ENCODE data around the gene DNM1.
"Not testable (repeated sequence)": the region's sequence is repeated elsewhere in the genome, so short reads cannot be mapped to it uniquely, and the experiment has no call there.

DNM1 gene

DNA sequence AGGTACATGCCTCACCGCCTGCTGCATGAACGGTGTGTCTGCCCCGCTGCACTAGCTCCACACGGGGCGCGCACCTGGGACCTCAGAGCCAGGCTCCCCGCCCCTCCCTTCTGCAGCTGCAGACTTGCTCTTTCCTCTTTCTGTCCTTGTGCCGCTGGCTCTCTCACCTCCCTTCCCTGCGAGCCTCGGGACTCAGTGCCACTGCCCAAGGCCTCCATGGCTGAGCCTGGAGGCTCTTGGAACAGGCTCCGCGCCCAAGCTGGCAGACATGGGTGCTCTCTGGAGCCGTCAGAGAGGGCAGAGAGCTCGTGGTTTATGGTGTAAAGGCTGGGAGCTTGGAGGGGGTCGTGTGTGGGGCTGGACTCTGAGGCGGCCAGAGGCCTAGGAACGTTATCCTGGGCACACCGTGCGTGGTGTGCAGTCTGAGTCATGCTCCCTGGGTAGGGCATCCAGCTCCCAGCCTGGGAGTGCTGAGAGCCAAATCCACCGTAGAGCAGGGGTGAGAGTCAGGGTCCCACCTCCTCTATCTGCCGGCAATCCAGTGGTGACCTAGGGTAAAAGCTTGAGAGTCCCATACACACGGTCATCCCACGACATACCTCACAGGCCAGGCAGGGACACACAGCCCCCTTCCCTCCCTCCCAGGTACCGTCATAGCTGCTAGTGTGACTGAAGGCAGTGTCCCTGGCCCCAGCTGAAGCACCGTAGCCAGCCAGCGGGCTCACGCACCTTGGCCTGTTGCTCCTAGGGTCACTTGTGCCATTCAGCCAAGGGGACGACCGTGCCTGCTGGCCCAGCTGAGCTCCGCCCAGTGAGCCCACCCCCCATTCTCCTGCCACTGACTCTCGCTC is 50.2 kb downstream of the DNM1 start:
- no peak for DNase-seq

DNA sequence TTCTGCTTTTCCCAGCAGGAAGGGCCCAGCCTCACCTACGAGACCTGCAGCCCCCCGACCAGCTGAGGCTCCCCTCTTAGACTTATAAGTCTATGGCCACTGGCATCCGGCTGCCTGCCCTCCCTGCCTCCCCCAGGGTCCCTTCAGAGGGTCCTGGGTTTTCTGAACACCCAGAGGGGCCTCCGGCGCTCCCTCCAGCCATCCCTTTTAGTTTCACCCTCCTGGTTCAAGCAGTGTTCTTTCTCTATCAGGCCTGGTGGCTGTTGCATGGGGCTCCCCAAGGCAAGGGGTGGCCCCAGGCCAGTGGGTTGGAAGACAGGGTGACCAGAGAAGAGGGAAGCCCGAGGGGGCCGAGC is 50.8 kb downstream of the DNM1 start:
- DNase-seq = no peak

DNA sequence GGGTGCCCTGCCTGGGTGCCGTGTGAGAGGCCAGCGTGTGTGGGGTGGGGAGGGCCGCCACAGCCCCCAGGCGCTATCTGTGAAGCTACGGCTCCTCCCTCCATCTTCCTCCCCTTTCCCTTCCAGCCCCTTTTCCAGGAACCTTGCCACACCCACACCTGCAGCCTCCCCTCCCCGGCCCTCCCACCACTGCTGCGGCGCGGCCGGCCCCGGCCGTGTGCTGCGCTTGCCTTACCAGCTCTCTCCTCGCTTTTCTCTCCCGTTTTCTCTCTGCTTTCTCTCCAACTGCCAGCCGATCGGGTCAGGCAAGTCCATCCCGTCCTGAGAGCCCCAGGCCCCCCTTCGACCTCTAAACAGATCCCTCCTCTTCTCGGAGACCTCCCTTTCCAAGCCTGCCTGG is 51.2 kb downstream of the DNM1 start:
- DNase-seq = no peak

DNA sequence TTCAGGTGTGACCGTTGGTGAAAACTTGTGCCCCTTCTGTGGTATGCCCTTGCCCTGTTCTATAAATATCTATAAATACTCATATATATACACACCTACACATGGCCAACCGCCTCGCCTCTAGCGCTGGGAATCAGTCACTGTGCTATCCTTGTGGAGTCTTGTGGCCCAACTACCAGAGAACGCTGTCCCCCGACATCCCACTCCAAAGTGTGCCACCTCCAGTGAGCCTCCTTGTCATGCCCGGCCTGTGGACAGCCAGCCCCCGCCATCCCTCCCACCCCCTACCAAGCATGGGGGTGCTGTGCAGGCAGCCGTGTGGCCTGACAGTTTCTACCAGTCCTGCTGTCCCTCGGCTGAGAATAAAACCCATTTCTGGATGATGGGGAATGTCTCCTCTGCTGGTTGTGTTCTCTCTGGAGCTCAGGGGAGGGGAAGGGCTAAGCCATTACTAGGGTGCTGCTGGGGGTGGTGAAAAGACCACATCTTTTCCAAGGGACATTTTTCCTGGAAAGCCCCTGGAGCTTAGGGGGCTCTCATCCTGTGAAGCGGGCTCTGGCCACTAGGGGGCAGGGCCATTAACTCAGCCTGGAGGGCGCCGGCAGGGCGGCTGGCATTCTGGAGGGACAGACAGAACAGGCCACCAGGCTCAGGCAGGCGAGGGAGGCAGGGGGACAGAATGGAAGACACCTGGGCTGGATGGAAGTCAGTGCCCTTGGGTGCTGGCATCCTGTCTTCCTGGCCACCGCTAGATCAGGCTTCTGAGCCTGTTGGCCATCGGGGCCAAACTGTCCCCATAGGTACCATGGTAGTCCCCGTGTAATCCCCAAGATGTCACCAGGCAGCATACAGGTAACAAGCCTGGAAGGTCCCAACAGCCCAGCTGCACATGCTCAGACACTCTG is 51.9 kb downstream of the DNM1 start:
- peak in 2 of 3 experiments; percentile 4 to 48 for DNase-seq

DNA sequence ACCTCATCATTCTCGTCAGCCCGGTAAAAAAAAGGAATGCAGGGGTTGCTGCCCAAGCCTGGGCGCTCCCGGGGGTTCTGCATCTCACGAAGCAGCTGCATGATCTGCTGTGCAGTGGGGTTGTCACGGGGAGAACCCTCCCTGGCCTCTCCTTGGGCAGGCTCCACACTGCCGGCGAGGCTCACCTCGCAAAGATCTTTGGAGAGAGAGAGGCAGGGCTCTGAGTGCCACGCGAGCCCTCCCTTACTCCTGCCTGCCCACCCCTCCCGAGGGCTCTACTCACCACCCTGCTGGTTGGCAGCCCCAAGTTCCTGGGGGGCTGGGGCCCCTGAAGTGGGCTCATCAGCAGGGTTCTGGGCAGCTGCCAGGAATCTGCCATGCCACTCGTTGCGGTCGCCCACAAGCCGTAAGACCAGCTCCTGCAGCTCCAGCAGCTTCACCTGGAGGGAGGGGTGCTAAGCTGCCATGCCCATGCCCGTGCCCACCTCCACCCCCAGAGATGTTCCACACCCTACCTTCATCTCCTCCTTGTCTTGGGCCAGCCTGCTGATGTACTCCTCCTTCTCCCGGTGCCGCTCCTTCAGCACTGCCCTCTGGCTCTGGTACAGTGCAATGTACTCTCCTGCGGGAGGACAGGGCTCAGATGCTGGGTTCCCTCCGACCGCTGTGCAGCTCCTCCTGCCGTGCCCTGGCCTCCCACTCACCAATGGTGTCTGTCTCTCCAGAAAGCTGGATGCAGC is 54.1 kb downstream of the DNM1 start:
- DNase-seq = peak in 1 of 3 experiments; percentile 31

DNA sequence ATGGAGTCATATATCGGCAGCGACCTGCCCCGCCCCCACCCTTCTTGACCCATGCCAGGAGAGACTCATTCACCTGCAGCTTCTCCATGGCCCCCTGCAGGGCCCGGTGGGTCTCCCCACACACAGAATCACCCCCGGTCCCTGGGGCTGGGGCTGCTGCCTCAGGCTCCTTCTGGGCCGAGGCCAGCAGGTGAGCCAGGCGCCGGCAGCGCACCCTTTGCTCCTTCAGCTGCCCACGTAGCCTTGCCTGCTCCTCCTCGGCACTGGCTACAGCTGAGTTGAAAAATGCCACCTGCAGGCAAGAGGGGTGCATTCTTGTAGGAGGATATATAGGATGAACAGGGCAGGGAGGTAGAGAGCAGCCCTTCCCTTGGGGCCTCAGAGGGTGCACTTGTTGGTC is 54.7 kb downstream of the DNM1 start:
- DNase-seq = no peak

DNA sequence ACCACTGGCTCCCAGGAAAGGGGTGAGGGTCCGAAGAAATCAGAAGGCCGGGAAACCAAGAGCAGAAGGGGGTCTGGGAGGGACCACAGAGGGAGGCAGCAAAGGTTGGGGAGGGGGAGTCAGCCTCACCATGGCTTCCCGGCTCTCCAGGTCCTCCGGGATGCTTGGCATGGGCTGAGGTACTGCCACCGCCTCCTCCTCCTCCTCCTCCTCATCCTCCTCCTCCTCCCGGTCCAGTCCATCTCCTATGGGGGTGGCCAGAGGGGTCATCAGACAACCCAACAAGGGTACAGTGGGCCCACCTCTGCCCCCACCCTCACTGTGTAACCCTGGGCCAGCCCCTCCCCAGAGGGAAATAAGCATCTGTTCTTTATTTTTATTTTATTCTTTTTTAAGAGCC is 55.1 kb downstream of the DNM1 start:
- no peak for DNase-seq

DNA sequence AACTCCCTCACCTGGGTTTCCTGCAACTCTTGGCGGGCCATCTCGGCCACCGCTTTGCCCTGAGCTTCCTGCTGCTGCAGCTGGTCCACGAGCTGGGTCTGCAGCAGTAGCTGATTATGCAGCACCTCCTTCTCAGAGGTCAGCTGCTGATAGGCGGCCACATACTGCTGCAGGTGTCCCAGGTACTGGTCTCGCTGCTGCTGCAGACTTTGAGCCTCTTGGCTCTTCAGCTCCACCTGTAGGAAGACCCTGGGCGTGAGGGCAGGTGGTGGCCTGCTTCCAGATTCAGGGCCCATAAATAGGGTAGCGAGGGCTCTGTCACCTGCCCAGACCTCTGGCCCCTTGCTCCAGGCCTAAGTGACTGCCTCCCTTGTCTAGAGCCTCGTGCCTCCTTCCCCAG is 56.0 kb downstream of the DNM1 start:
- DNase-seq = no peak

DNA sequence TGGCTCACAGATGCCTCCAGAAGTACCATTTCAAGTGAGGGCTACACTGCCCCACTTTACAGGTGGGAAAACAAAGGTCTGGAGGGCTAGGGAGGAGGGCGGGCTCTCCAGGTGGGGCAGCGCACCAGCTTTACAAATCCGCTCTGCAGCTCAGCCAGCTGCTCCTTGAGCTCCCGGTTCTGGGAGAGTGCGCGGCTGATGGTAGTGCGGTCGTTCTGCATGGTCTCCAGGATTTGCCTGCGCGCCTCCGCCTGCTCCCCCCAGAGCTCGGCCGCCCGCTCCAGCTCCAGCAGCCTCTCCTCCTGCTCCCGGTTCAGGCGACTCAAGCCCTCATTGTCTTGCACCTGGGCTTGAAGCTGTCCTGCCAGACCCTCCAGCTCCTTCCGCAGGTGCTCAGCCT is 57.2 kb downstream of the DNM1 start:
- no peak for DNase-seq

DNA sequence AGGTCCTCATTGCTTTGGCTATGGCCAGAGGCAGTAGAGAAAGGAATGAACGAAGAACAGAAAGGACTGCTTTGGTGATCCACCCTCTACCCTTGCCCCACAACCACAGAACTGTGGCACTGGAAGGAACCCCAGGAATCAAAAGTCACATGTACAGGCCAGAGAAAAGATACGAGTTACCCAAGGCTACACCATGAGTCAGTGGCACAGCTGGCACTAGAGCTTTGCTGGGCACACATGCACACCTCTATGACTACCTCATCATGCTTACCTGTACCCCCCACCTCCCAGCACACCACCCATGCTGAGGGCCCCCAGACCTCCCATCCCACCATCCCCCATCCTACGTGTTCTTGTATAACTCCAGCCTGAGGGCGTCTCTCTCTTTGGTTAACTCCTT is 59.5 kb downstream of the DNM1 start:
- DNase-seq = no peak

DNA sequence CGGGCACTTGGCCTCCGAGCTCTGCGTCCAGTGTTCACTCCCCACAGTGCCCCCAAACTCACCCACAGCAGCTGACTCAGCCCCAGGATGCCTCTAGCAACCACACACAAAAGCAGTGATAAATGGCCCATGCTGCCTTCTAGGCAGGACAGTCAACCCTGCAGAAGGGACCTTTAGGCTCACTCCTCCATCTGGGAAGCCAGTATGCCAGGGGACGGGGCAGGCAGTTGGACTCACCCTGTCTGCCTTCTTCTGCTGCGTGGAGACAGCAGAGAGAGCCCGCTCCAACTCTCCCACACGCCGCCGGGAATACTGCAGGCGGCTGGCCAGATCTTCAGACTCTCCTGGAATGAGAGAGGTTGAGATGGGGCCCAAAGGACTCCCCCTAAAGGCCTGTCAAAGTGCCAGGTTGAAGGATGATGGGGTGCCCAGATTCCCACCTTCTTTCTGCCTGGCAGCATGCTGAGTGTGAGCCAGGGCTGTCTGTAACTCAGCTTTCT is 62.2 kb downstream of the DNM1 start:
- DNase-seq = no peak

DNA sequence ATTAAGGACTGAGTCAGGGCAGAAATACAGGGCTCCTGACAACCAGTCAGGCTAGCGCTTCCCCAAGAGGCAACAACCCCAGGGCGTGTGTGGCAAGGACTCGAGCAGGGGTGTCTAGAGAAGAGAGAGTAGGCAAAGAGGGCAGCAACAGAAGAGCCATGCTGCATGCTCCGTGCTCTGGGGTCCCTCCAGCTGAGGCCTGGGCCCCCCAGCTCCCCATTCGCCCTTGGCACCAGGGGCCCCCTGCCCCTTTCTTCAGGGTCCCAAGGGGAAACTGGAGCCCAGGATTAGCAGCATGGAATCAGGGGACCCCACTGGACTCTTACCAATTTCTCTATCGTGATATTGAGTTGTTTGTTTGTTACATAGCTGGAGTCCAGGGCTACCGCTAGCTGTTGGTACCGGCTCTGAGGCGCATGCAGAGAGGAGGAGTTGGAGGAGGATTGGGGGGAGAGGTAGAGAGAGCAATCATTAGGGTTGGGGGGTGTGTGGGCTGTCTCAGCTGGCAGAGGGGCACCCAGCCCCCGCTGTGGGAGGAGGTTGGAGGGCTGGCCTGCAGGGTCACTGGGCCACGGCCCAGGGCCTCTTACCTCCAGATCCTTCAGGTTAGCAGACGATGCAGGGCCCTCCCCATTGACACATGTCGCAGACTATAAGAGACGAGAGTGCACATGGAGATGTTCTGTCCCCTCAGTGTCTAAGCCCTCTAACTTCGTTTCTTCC is 63.9 kb downstream of the DNM1 start:
- DNase-seq = no peak

DNA sequence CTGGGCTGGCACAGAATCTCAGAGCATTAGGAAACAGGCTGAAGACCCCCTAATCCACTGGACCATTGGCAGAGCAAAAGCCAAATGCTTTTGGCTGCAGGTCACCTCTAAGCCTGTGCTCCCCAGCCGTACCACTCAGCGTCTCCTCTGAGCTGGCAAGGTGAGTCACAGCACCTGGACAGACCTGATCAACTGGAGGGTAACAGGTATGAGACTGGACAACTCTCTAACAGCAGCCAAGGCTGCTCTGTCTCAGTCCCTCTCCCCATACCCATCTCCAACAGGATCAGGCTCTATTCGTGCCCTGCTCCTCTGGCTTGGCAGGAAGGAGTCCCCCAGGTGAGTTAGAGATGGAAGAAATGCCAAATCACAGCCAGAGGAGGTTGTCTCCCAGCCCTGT is 67.9 kb downstream of the DNM1 start:
- no peak for DNase-seq

DNA sequence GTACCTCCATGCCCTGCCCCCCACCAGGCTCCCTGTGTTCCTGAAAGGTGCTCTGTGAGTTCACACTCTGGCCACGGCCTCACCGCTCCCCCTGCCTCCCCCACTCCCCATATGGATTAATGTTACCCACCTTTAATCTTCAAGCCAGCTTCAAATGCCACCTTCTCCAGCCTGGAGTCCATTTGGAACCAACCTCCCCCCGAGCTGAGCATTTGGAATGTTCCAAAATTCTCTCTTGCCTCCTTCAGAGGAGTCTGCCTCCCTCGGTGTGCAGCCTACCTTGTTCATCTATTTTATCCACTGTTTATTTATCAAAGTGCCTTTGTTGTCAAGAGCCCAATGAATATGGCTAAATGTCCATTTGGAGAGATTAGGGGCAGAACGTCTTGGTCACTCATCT is 68.3 kb downstream of the DNM1 start:
- DNase-seq = no peak

DNA sequence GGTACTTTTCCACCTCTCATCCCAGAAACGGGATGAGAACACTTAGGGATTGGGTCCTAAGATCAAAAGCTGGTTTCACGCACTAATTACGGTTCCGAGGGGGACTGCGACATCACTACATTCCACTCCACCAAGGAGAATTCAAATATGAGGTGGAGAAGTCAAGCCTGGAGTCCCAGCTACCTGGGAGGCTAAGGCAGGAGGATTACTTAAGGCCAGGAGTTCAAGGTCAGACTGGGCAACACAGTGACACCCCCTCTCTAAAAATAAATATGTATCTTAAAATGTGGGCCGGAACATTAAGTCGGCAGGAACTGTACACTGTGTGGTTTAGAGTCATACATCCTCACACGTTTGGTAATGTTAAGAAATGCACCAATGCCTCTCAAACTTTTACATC is 71.1 kb downstream of the DNM1 start:
- DNase-seq = no peak

DNA sequence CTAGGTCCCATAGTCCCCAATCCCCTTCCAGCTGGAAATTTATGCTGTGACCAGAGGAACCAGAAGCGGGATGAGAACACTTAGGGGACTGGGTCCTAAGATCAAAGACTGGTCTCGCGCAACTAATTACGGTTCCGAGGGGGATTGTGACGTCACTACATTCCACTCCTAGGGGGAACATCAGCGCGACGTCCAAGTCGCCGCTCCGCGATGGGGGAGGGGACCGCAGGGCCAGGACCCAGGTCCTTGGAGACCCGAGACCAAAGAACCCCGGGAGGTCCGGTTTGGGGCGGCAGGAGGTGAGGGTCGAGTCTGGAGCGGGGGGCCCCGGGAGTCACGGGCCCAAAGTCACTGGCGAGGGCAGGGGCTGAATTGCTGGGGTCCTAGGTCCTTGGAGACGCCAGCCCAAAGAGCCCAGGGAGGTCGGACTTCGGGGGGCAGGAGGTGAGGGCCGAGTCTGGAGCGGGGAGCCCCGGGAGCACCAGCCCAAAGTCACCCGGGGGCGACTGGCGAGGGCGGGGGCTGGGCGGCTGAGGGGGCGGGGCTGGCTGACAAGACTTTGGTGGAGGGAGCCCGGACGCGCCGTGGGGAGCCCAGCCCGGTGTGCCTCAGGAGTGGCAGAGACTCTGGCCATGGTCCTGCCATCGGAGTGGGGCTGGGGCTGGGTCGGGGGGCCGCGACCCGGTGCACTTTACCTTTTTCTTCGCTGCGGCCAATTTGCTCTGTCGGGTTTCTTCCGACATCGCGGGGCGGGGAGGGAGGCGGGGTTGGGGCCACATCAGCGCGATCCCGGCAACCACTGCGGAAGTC is 72.2 kb downstream of the DNM1 start, which contains the start of gene GOLGA2:
Gene GOLGA2, minus strand, starts transcription at position 810 of the 810 bp plus-strand sequence. Its CDS starts 31 bp downstream, at position 779.
- DNase-seq = peak in 2 of 3 experiments; percentile 57 to 64

DNA sequence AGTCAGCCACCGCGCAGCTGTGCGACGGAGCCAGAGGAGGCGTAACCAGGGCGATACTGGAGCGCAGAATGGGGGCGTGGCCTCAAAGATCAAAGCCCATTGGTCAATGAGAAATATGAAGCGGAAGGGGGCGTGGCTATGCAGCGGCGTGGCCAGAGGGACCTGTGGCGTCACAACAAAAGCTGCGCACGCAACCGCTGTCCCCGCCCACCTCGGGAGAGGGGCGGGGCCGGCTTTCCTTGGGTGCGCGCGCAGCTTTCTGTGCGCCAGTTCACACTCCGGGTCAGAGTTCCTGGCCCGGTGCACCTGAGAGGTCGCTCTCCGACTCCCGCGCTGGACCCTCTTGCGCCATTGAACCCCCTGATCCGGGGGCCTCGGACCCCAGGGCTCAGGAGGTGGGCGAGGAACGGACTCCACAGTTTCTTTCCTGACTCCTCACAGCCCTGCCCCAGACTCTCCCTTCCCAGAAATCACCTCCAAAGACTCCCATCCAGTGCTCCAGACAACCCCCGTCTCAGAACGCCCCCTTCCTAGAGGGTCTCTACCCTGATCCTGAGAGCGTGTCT is 72.9 kb downstream of the DNM1 start, which contains the start of gene SWI5:
Gene SWI5, plus strand, starts transcription at position 269 of the 566 bp plus-strand sequence.
- peak; percentile 97 to 100 (median 99) for DNase-seq

DNA sequence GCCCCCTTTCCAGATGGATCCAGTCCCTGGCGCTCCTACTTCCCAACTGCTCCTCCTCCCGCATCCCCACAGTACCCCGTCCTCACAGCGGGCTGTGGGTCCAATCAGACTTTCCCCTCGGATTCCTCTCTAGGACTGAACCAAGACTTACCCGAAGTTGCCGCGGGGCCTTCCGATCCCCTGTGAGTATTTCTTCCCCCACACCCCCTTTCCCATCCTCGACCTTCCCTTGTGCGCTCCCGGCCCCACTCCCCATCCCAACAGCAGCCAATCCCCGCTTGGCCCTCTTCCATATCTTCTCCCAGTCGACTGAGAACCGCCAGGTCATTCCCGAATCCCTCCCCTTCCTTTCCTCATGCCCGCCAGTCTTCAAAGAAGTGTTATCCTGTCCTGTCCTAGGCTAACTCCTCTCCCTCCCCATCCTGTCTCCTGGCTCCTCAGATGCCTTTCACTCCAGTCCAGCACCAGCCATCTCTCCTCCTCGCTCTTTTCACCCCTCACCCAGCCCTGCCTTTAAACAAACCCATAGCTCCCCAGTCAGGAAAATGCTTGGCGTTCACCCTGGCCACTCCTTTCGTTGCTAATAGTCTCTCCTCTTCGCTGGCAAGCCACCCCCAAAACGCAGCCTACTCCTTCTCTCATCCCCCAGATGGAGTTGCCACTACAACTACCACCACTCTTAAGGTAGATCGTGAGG is 73.5 kb downstream of the DNM1 start:
- DNase-seq = peak in 1 of 3 experiments; percentile 50

DNA sequence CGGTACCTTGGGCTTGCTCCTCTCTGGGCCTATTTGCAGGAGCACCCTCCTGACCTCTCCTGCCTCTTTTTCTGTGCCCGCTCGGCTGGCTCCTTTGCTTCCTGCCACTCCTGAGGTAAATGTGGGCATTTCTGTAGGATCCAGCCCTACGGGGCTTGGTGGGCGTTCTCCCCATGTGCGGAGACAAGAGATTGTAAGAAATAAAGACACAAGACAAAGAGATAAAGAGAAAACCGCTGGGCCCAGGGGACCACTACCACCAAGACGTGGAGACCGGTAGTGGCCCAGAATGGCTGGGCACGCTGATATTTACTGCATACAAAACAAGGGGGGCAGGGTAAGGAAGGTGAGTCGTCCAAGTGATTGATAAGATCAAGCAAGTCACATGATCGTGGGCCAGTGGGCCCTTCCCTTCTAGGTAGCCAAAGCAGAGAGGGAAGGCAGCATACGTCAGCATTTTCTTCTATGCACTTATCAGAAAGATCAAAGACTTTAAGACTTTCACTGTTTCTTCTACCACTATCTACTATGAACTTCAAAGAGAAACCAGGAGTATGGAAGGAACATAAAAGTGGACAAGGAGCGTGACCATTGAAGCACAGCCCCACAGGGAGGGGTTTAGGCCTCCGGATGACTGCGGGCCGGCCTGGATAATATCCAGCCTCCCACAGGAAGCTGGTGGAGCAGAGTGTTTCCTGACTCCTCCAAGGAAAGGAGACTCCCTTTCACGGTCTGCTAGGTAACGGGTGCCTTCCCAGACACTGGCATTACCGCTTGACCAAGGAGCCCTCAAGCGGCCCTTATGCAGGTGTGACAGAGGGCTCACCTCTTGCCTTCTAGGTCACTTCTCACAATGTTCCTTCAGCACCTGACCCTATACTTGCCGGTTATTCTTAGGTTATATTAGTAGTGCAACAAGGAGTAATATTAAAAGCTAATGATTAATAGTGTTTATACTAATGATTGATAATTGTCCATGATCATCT is 76.2 kb downstream of the DNM1 start:
- not testable (repeated sequence) for DNase-seq

Measured in NCI-H1417 (cell line).